Bladder microvascular endothelial cell (primary cell): ENCODE measurements around the gene RASGRF1. TPM values are rescaled to one million over a fixed set of nuclear protein-coding genes. Genes with fewer than 3 reads are reported as not detected.

ENCODE experiments used
- total RNA-seq: library from RNA; depleted of rRNA; stranded (reverse); fragments of >200 nt; gene quantifications from 2 replicates; pipeline ENCODE4 v1.2.3, GENCODE V29; 2014

Gene RASGRF1, protein sequence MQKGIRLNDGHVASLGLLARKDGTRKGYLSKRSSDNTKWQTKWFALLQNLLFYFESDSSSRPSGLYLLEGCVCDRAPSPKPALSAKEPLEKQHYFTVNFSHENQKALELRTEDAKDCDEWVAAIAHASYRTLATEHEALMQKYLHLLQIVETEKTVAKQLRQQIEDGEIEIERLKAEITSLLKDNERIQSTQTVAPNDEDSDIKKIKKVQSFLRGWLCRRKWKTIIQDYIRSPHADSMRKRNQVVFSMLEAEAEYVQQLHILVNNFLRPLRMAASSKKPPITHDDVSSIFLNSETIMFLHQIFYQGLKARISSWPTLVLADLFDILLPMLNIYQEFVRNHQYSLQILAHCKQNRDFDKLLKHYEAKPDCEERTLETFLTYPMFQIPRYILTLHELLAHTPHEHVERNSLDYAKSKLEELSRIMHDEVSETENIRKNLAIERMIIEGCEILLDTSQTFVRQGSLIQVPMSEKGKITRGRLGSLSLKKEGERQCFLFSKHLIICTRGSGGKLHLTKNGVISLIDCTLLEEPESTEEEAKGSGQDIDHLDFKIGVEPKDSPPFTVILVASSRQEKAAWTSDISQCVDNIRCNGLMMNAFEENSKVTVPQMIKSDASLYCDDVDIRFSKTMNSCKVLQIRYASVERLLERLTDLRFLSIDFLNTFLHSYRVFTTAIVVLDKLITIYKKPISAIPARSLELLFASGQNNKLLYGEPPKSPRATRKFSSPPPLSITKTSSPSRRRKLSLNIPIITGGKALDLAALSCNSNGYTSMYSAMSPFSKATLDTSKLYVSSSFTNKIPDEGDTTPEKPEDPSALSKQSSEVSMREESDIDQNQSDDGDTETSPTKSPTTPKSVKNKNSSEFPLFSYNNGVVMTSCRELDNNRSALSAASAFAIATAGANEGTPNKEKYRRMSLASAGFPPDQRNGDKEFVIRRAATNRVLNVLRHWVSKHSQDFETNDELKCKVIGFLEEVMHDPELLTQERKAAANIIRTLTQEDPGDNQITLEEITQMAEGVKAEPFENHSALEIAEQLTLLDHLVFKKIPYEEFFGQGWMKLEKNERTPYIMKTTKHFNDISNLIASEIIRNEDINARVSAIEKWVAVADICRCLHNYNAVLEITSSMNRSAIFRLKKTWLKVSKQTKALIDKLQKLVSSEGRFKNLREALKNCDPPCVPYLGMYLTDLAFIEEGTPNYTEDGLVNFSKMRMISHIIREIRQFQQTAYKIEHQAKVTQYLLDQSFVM (N-terminal part only)
- total RNA-seq: 0.63 TPM in 1 of 2 replicates, not detected in the other

DNA sequence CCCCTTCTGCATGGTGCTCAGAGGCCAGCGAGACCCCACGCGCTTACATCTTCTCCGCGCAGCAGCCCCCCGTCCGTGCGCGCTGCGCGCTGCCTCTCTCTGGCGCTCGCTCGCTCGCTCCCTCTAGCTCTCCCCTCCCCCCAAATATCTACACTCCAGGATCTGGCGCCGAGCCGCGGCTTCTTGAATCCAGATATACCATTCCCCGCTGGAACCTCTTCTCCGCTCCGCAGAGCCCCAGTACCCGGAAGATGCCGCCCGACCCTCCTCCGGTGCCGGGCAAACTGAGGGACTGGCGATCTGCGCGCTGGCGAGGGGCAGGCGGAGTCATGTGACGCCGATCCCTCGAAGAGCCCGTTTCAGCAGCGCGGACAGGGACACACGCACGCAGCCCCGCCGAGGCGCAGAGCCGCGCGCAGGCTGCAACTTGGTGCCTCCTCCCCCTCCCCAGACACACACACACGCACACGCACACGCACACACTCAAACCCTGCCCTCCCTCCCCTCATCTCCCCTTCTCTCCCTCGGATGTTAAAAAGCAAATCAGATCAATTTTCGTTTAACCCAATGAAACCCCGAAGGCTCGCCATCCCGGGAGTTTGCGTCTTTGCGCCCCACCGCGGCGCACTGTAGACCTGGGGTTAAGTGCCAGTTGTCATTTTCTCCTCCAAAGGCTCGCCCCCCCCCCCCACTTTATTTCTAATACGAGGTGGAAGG is at the start of gene RASGRF1:
TSS of gene RASGRF1 (minus strand) at position 294 of the 717 bp plus-strand sequence. CDS start at position 12, 282 bp downstream.

GRCh38 chr15:78944669-78945407 is 145.7 kb downstream of the RASGRF1 start, which contains the start of gene CTSH:
Gene CTSH, minus strand, starts transcription at chr15:78945046. Its CDS starts 65 bp downstream, at chr15:78944981.

Other genes starting within 250 kb of the RASGRF1 start
- gene MORF4L1, start 217.9 kb downstream of the RASGRF1 start, total RNA-seq: 267 and 315 TPM in 2 replicates
- gene CTSH, start 145.7 kb downstream of the RASGRF1 start, total RNA-seq: 12.3 and 61.1 TPM in 2 replicates
- not detected in 2 replicates for gene ANKRD34C, start 191.9 kb upstream of the RASGRF1 start, total RNA-seq
- gene TMED3, start 220.3 kb upstream of the RASGRF1 start, total RNA-seq: 101 and 107 TPM in 2 replicates